ENCODE results near the gene IREB2.

GRCh38 chr15:78455749-78456148 is 17.7 kb downstream of the IREB2 start:
- TF ChIP-seq POLR2A (IDR thresholded peaks at IDR 0.05; ENCODE audit: low read length) (no peak), GATA1 (IDR thresholded peaks at IDR 0.05; ENCODE audit: low read depth, low read length) (no peak)

Data from erythroblast (primary cell).